Prostate gland (tissue), 2 donors: ENCODE data around the gene AAR2.

Source experiments
- CTCF ChIP-seq, 4 experiments: fragments of 200-600 bp in 2 of 4; fragments of 450-650 bp in 2 of 4; sonication (generic) in 2 of 4; IDR thresholded peaks; 1 replicate in 3 of 4; 2 replicates in 1 of 4; pipeline ENCODE4 v1.5.1; 2016 to 2019; ENCODE audit warnings: antibody characterized with exemption in 4 of 4, mild to moderate bottlenecking in 2 of 4, moderate library complexity in 2 of 4
- POLR2A ChIP-seq: fragments of 450-650 bp; IDR thresholded peaks from one replicate; pipeline ENCODE4 v1.6.1; 2016; ENCODE audit warnings: antibody characterized with exemption, mild to moderate bottlenecking
- POLR2AphosphoS5 ChIP-seq: sonication (generic); formaldehyde crosslinking; IDR thresholded peaks from one replicate; pipeline ENCODE4 v1.6.1; 2017; ENCODE audit warnings: antibody characterized with exemption

DNA sequence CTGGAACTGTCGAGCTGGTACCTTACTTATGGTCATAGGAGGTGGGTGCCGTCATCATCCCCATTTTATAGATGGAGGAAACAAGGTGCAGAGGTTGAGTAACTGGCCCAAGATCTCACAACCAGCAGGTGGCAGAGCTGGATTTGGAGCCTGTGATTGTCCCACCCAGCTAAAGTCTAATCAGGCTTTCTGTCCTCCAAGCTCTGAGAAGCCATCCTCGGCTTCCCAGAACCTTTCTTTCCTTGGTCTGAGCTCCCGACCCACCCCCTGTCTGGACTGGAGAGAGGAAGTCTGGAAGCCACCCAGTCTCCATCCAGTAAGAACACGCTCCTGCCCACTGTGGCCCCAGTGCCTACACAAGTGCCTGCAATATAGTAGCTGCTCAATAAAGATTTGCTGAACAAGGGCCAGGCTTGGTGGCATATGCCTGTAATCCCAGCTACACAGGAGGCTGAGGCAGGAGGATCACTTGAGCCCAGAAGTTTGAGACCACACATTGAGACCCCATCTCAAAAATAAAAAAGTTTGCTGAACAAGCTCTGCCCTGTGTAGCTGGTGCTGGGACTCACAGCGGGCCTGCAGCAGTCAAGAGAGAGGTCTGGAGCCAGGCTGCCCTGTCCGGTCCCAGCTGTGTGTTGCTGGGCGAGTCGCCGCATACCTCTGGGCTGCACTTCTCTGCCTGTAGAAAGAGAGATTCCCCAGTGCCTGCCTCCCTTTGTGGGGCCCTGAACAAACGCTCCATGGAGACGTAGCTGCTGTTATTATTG, 37.3 kb downstream of the AAR2 start:
- TF ChIP-seq CTCF (IDR thresholded peaks at IDR 0.05) = peak in 1 of 4 experiments; percentile 12
- TF ChIP-seq POLR2AphosphoS5 = no peak
- no peak for TF ChIP-seq POLR2A
